ENCODE measurements around the gene OR10H4. TPM values are rescaled to one million over a fixed set of nuclear protein-coding genes. Genes with fewer than 3 reads are reported as not detected.
"Not testable (repeated sequence)": the region's sequence is repeated elsewhere in the genome, so short reads cannot be mapped to it uniquely, and the experiment has no call there.

Gene OR10H4
- polyA plus RNA-seq (2011; rRNA removed) (not detected in 2 replicates), polyA minus RNA-seq (2011; rRNA and poly(A)+ RNA removed) (not detected in 2 replicates)

- Histone ChIP-seq H3K36me3 (ENCODE audit: control insufficient read depth, insufficient read depth, low read length) (no peaks in the 10 kb centered on the region), H3K27me3 (ENCODE audit: control insufficient read depth, insufficient read depth, low read length) (no peaks in the 10 kb centered on the region), H3K4me3 (ENCODE audit: low read depth, low read length) (no peak within 1 kb of the TSS)
- ChIA-PET CTCF (no interaction called here), POLR2A (no interaction called here)
- TF ChIP-seq, protein P1, sequence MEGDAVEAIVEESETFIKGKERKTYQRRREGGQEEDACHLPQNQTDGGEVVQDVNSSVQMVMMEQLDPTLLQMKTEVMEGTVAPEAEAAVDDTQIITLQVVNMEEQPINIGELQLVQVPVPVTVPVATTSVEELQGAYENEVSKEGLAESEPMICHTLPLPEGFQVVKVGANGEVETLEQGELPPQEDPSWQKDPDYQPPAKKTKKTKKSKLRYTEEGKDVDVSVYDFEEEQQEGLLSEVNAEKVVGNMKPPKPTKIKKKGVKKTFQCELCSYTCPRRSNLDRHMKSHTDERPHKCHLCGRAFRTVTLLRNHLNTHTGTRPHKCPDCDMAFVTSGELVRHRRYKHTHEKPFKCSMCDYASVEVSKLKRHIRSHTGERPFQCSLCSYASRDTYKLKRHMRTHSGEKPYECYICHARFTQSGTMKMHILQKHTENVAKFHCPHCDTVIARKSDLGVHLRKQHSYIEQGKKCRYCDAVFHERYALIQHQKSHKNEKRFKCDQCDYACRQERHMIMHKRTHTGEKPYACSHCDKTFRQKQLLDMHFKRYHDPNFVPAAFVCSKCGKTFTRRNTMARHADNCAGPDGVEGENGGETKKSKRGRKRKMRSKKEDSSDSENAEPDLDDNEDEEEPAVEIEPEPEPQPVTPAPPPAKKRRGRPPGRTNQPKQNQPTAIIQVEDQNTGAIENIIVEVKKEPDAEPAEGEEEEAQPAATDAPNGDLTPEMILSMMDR (IDR thresholded peaks at IDR 0.05; ENCODE audit: insufficient read depth, low read depth, low read length): no peak
- no peak for DNase-seq (ENCODE audit: low read depth)
These were observed at the start of gene OR10H4 for GRCh38 chr19:15948223-15949058. OR10H4 (plus strand) TSS chr19:15949008; CDS start chr19:15949008, 0 bp downstream.

DNA sequence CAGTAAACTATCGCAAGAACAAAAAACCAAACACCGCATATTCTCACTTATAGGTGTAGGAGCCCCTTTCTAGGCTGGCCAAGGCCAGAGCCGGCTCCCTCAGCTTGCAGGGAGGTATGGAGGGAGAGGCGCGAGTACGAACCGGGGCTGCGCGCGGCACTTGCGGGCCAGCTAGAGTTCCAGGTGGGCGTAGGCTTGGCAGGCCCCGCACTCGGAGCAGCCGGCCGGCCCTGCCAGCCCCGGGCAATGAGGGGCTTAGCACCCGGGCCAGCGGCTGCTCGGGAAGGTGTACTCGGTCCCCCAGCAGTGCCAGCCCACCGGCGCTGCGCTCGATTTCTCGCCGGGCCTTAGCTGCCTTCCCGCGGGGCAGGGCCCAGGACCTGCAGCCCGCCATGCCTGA, 49.2 kb upstream of the OR10H4 start:
- DNase-seq (ENCODE audit: low read depth); H3K27me3 ChIP-seq (ENCODE audit: control insufficient read depth, insufficient read depth, low read length); H3K36me3 ChIP-seq (ENCODE audit: control insufficient read depth, insufficient read depth, low read length); POLR2A ChIA-PET; H3K4me3 ChIP-seq (ENCODE audit: low read depth, low read length); CTCF ChIA-PET: not testable (repeated sequence)

- H3K36me3 ChIP-seq (ENCODE audit: control insufficient read depth, insufficient read depth, low read length); H3K4me3 ChIP-seq (ENCODE audit: low read depth, low read length); H3K27me3 ChIP-seq (ENCODE audit: control insufficient read depth, insufficient read depth, low read length); POLR2A ChIA-PET; CTCF ChIA-PET; DNase-seq (ENCODE audit: low read depth): not testable (repeated sequence)
These were observed 48.8 kb upstream of the OR10H4 start for GRCh38 chr19:15900032-15900431.

- POLR2A ChIA-PET: no interaction called here
- Histone ChIP-seq H3K27me3 (ENCODE audit: control insufficient read depth, insufficient read depth, low read length) (no peaks in the 10 kb centered on the region), H3K36me3 (ENCODE audit: control insufficient read depth, insufficient read depth, low read length) (no peaks in the 10 kb centered on the region), H3K4me3 (ENCODE audit: low read depth, low read length) (no peak overlapping the region)
- TF ChIP-seq, protein P1 (IDR thresholded peaks at IDR 0.05; ENCODE audit: insufficient read depth, low read depth, low read length): no peak
- CTCF ChIA-PET: no interaction called here
- DNase-seq (ENCODE audit: low read depth): no peak
These were observed 48.3 kb upstream of the OR10H4 start for GRCh38 chr19:15900504-15900903.

- H3K4me3 ChIP-seq (ENCODE audit: low read depth, low read length): no peak overlapping the region
- CTCF ChIA-PET: no interaction called here
- TF ChIP-seq, protein P1 (IDR thresholded peaks at IDR 0.05; ENCODE audit: insufficient read depth, low read depth, low read length): no peak
- DNase-seq (ENCODE audit: low read depth): no peak
- POLR2A ChIA-PET: no interaction called here
- no peaks in the 10 kb centered on the region for H3K36me3 ChIP-seq (ENCODE audit: control insufficient read depth, insufficient read depth, low read length)
- no peaks in the 10 kb centered on the region for H3K27me3 ChIP-seq (ENCODE audit: control insufficient read depth, insufficient read depth, low read length)
These were observed 46.6 kb upstream of the OR10H4 start for GRCh38 chr19:15902254-15902653.

- H3K4me3 ChIP-seq (ENCODE audit: low read depth, low read length); DNase-seq (ENCODE audit: low read depth); CTCF ChIA-PET; H3K27me3 ChIP-seq (ENCODE audit: control insufficient read depth, insufficient read depth, low read length); POLR2A ChIA-PET; H3K36me3 ChIP-seq (ENCODE audit: control insufficient read depth, insufficient read depth, low read length): not testable (repeated sequence)
These were observed 45.9 kb upstream of the OR10H4 start for GRCh38 chr19:15902898-15903297.

- Histone ChIP-seq H3K27me3 (ENCODE audit: control insufficient read depth, insufficient read depth, low read length) (no peaks in the 10 kb centered on the region), H3K36me3 (ENCODE audit: control insufficient read depth, insufficient read depth, low read length) (no peaks in the 10 kb centered on the region), H3K4me3 (ENCODE audit: low read depth, low read length) (no peak overlapping the region)
- ChIA-PET POLR2A (no interaction called here), CTCF (interaction anchor here (0.6 kb wide), 1 partner anchor 14 kb away, joined by 3 read pairs; no protein-coding TSS in a partner anchor)
- TF ChIP-seq, protein P1 (IDR thresholded peaks at IDR 0.05; ENCODE audit: insufficient read depth, low read depth, low read length): no peak
- no peak for DNase-seq (ENCODE audit: low read depth)
These were observed 43.8 kb upstream of the OR10H4 start for GRCh38 chr19:15905026-15905425.
